ENCODE measurements around the gene KRTAP1-1.

DNA sequence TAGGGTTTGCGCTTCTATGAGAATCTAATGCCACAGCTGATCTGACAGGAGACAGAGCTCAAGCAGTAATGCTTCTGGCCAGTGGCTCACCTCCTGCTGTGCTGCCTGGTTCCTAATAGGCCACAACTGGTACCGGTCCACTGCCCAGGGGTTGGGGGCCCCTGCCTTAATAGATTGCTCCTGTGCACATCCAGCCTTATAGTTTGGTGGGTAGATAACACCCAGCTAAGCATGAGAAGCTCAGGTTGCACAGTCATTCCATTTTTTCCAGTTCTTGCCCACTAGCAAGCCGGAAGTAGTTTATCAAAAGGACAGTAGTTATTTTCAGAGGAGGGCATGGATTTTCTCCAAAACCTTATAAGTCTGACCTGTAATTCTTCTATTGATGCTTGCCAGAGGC, 21.8 kb downstream of the KRTAP1-1 start:
- TF ChIP-seq POLR2AphosphoS5 (IDR thresholded peaks at IDR 0.05): no peak
- TF ChIP-seq, protein P1, sequence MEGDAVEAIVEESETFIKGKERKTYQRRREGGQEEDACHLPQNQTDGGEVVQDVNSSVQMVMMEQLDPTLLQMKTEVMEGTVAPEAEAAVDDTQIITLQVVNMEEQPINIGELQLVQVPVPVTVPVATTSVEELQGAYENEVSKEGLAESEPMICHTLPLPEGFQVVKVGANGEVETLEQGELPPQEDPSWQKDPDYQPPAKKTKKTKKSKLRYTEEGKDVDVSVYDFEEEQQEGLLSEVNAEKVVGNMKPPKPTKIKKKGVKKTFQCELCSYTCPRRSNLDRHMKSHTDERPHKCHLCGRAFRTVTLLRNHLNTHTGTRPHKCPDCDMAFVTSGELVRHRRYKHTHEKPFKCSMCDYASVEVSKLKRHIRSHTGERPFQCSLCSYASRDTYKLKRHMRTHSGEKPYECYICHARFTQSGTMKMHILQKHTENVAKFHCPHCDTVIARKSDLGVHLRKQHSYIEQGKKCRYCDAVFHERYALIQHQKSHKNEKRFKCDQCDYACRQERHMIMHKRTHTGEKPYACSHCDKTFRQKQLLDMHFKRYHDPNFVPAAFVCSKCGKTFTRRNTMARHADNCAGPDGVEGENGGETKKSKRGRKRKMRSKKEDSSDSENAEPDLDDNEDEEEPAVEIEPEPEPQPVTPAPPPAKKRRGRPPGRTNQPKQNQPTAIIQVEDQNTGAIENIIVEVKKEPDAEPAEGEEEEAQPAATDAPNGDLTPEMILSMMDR (IDR thresholded peaks at IDR 0.05): no peak
- TF ChIP-seq POLR2A (IDR thresholded peaks at IDR 0.05): no peak

Data from prostate gland (tissue), 2 donors.